C4-2B (cell line): ENCODE measurements around the gene OPALIN.

Source experiments
- CTCF ChIP-seq: fragments of 450-650 bp; conservative IDR thresholded peaks from 2 replicates; pipeline ENCODE4 v1.5.1; 2017; ENCODE audit warnings: mild to moderate bottlenecking
- ZFX ChIP-seq: fragments of 450-650 bp; IDR thresholded peaks from 2 replicates; pipeline ENCODE4 v1.6.1; 2017

GRCh38 chr10:96345222-96345621, 13.6 kb downstream of the OPALIN start:
- no peak for TF ChIP-seq CTCF
- no peak for TF ChIP-seq ZFX
